Activated CD4-positive, alpha-beta T cell treated with anti-CD3 and anti-CD28 coated beads, Interleukin-2, amount 50 U/mL, for 1 hour (primary cell): ENCODE results near the gene SLC19A1.
"Not testable (repeated sequence)": the region's sequence is repeated elsewhere in the genome, so short reads cannot be mapped to it uniquely, and the experiment has no call there.

Experiments used
- DNase-seq: peaks from one replicate; pipeline ENCODE4 v3.0.0-alpha.2; 2020

Gene SLC19A1

DNA sequence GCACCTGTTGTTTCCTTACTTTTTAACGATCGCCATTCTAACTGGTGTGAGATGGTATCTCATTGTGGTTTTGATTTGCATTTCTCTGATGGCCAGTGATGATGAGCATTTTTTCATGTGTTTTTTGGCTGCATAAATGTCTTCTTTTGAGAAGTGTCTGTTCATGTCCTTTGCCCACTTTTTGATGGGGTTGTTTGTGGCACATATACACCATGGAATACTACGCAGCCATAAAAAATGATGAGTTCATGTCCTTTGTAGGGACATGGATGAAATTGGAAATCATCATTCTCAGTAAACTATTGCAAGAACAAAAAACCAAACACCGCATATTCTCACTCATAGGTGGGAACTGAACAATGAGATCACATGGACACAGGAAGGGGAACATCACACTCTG, 39.0 kb downstream of the SLC19A1 start:
- DNase-seq: not testable (repeated sequence)

GRCh38 chr21:45502600-45502999, 39.6 kb downstream of the SLC19A1 start:
- no peak for DNase-seq

- no peak for DNase-seq
Observed at GRCh38 chr21:45502006-45502345, 40.3 kb downstream of the SLC19A1 start.

DNA sequence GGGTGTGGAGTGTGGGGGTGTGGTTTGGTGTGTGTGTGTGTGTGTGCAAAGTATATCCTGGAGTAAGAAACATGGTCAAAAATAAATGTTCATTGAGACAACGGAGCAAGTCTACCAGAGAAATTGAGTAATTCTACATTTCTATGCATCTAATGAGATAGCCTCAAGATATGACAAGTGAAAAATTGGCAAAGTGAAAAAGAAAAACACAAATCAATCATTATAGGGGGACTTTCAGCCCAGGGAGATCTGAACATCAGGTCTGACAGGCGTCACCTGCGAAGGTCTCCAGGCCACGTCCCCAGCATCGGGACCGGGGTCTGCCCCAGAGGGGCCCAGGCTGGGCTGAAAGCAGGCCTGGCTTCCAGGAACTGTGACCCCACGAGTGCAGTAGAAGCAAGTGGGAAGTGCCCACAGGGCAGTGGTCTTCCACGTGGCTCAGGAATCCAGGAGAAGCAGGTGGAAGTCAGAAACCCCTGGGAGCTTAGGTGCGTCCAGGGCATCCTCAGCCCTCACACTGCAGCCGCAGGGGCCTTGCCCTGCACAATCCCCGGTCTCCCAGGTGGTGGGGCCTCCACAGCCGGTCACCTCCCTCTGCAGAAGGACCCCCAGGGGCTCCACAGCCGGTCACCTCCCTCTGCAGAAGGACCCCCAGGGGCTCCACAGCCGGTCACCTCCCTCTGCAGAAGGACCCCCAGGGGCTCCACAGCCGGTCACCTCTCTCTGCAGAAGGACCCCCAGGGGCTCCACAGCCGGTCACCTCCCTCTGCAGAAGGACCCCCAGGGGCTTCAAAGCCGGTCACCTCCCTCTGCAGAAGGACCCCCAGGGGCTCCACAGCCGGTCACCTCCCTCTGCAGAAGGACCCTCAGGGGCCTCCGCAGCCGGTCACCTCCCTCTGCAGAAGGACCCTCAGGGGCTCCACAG, 40.9 kb downstream of the SLC19A1 start:
- not testable (repeated sequence) for DNase-seq

DNA sequence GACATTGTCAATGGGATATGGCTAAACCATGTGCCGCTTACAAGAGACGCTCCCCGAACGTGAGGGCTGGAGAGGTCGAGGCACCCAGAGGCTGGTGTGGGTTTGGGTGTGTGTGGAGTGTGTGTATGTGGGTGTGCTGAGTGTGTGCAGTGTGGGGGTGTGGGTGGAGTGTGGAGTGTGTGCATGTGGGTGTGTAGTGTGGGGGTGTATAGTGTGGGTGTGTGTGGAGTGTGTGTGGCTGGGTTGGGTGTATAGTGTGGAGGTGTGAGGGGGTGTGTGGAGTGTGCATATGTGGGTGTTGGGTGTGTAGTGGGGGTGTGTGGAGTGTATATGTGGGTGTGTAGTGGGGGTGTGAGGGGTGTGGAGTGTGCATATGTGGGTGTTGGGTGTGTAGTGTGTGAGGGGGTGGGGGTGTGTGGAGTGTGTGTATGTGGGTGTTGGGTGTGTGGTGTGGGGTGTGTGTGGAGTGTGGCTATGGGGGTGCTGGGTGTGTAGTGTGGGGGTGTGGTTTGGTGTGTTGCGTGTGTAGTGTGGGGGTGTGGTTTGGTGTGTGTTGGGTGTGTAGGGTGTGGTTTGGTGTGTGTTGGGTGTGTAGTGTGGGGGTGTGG, 42.2 kb downstream of the SLC19A1 start:
- no peak for DNase-seq

- no peak for DNase-seq
Observed at GRCh38 chr21:45499201-45499750, 43.0 kb downstream of the SLC19A1 start.

GRCh38 chr21:45498646-45499000, 43.6 kb downstream of the SLC19A1 start:
- DNase-seq: no peak

GRCh38 chr21:45497846-45498645, 44.2 kb downstream of the SLC19A1 start:
- no peak for DNase-seq

DNA sequence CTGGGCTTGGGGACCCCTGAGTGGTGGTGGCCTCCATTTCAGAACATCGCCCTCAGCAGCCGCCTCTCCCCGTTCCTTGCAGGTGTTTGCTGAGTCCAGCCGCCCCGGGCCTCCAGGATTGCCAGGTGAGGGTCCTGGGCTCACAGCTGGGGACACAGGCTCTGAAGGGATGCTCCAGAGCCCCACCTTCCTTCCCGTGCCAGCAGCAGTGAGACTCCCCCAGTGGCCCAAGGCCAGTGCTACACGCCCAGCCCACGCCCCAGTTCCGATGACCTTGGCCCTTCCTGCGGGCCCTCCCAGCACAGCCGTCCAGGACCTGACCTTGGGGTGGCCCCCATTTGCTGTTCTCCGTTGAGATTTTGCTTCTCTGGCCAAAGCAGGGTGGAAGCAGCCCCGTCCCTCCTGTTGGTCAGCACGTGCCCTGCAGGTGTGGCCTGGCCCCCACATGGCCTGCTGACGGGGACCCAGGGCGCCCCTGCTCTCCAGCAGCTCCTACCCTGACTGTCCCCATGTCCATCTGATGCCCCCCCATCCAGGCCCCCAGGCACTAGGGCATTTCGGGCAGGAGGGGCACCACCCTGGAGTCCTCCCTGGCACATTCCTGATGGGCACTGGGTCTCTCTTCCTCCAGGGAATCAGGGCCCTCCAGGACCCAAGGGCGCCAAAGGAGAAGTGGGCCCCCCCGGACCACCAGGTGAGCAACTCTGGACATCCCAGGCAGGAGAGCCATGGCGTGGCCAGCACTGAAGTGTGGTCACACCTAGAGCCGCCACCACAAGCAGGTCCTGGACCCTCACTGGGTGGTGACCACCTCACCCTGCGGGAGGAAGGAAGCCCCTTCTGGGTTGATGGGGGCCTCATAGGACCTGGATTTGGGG, 45.0 kb downstream of the SLC19A1 start:
- no peak for DNase-seq

DNA sequence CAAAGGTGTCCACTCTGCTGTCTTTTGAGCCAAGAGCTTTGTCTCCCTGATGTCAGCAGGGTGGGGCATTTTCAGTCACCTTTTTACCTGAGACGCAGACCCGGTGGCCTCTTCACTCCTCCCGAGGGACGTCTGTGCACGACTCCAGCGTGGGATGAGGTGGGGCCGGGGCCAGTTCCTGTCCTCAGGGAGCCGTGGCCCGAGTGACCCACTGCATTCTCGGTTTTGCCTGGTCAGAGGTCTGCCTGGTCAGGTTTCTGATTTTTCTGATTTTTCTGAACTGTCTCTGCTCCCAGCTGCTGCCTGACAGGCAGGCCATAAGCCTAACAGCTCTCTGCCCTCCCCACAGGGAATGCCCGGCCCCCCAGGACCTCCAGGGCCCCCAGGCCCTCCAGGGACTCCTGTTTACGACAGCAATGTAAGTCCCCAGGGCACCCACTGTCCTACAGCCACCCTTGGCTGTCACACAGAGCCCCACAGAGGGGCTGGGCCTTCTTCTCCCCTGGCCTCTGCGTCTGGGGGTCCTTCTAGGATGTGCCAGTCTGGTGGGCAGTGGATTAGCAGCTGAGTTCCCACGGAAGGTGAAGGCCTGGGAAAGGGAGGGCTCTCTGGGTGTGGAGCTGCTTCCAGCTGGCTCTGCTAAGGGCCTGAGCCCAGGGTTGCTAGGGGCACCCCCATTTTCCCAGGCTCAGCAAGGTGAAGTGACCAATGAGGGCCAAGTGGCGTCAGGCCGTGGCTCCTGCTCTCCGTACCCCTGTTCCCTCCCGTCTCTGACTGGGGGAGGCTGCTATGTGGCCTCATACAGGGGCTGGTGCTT, 45.9 kb downstream of the SLC19A1 start:
- DNase-seq: no peak

DNA sequence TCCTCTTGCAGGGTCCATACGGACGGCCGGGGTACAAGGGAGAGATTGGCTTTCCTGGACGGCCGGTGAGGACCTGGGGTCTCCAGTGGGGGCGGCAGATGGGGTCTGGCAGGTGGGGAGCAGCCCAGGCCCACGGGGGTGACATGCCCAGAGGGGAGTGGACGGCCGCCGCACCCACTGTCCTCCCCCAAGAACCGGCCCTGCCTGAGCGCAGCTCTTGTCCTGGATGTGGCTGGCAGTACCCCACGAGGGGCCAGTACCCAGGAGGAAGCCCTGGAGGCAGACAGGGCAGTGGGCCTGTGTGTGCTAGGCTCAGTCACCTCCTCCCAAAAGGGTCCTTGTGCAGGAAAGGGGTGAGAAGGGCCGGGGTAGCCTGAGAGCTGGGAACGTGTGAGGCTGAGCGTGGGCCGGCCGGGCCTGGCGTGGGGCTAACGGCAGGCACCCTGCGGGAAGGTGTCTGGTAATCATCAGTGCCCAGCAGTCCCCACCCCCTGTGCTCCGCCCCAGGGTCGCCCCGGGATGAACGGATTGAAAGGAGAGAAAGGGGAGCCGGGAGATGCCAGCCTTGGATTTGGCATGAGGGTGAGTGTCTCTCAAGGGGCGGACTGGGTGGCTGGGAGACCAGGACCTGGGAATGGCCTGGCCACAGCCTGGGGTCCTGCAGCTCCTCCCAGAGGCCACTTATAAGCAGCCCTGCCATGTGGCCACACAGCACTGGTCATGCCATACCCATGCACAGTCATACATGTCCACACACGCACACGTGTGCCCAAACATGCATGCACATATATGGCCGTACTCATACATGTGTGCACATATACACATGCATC, 47.2 kb downstream of the SLC19A1 start:
- DNase-seq: no peak

DNA sequence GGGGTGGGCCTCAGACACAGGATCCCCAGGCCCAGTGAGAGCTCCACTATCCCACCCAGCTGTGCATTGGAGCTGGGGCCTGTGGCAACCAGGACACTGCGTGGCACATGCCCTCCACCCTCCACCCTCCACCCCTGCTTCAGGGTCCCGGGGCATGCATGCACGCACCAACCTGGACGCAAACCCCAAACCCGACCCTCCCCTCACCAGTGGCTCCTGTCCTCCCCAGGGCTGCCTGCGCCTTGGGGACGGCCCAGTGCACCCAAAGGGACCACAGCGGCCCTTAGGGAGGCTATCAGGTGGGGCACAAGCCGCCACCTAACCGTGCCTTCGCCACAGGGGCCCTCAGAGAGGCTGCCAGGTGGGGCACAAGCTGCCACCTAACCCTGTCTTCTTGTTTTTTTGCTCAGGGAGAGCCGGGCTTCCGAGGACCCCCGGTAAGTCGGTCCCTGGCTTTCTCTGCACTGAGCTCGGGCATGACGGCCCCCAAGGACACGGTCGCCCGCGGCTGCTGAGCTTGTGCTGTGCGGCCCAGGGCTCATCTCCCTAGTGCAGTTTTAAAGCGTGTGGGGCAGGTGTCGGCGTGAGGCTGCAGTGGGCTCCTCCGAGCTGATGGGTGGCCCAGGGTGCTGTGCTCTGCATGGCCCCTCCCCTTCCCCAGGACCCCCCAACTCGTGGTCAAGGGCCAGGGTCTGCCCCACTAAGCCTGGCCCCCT, 47.9 kb downstream of the SLC19A1 start:
- no peak for DNase-seq

DNA sequence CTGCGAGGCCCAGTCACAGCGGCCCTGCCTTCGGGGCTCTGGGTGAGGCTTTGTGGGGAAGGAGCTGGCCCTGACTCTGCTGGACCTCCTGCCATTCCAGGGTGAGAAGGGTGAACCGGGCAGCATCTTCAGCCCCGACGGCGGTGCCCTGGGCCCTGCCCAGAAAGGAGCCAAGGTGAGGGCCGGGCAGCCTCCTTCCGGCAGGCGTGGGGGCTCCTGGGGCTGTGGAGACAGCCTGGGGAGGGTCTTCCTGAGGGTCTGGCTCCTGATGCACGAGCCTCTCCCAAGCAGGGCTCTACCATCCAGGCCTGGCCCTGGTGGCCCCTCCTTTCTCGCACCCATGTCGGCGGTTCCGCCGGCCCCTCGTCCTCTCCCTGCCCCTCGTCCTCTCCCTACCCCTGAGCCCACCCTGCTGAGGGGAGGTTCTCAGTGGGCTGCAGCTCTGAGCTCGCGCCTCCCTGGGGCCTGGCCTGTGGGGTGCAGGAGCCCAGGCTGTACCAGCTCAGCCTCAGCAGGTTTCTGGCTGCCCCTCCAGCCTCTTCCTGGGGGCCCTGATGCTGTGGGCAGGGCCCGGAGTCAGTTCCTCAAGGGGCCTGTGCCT, 48.7 kb downstream of the SLC19A1 start:
- no peak for DNase-seq

DNA sequence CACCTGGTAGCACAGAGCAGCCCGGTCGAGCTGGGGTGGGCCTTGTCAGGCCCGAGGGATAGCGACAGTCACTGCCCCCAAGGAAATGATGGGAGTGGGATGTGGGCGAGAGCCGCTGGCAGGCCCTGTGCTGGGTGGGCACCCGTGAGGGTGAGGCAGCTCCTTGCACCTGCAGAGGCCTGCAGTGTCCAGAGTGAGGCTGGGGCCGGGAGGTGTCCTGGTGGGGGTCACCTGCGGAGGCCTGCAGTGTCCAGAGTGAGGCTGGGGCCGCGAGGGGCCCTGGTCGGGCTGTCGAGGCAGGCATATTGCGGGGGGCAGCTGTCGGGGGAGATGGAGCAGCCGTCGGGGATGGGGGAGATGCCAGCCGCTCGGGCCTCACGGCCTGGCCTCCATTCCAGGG, 49.5 kb downstream of the SLC19A1 start:
- no peak for DNase-seq

- DNase-seq: no peak
Observed at GRCh38 chr21:45491623-45492022, 50.6 kb downstream of the SLC19A1 start.

DNA sequence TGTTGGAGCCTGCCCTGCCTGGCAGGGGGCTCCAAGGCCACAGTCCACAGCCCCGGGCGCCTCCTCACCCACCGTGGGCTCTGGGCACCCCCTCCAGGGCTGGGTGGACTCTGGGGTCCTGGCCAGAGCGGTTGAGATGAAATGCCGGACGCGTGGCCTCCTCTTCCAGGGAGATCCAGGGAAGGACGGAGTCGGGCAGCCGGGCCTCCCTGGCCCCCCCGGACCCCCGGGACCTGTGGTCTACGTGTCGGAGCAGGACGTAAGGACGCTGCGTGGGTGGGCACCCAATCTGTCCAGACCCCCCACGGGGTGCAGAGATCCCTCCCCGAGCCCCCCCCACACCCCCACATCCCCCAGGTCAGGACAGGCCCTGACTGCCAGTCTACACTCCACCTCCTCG, 51.2 kb downstream of the SLC19A1 start:
- no peak for DNase-seq

DNA sequence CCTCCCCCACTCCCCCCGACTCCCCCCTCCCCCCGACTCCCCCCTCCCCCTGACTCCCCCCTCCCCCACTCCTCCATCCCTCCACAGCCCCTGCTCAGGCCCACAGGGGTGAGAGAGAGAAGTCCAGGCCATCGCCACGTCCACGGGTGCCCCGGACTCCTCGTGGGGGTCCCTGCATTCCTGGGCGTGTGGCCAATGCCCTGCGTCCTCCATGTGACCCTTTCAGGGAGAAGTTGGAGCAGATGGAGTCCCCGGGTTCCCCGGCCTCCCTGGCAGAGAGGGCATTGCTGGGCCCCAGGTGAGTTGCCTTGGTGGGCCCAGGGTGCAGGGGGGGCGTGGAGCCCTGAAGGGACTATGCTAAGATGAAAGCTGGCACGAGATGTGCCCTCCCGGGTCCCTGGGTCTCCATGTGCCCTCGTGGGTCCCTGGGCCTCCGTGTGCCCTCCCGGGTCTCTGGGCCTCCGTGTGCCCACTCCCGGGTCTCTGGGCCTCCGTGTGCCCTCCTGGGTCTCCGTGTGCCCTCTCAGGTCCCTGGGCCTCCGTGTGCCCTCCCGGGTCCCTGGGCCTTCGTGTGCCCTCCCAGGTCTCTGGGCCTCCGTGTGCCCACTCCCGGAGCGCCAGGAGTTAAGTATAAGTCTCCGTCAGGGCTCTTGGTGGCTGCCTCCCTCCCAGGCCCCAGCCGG, 52.0 kb downstream of the SLC19A1 start:
- DNase-seq: no peak

DNA sequence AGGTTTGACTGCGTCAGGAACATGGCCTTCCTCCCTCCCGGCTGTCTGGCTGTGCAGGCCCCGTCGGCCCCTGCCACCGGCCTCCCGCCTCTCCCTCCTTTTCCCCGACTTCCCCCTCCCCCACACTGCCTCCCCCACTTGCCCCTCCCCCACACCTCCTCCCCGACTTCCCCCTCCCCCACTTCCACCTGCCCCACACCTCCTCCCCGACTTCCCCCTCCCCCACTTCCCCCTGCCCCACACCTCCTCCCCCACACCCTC, 52.6 kb downstream of the SLC19A1 start:
- no peak for DNase-seq
